GM12873 (cell line): ENCODE data around the gene TAS2R41.

Experiments used
- TF ChIP-seq, protein P1 (sequence below): IDR thresholded peaks from 2 replicates; pipeline ENCODE4 v1.5.1; 2012; ENCODE audit warnings: low read depth, mild to moderate bottlenecking, moderate library complexity, low read length, control low read depth; ENCODE audit not compliant: insufficient read depth; ENCODE audit errors: missing control alignments

The TAS2R41 gene

DNA sequence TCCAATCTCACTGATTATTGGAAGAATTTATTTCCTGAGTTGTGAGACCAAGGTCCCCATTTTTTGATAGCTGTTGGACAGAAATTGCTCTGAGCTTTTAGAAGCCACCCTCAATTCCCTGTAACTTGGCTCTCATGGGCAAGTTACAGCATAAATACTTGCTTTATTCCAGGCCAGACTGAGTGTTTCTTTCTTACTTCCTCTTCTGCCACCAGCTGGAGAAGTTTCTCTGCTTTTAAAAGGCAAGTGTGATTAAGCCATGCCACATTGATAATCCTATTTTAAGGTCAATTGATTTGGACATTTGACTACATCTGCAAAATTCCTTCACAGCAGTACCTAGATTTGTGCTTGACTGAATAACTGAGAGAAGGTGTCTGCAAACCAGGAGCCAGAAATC is 14.1 kb upstream of the TAS2R41 start:
- TF ChIP-seq, protein P1, sequence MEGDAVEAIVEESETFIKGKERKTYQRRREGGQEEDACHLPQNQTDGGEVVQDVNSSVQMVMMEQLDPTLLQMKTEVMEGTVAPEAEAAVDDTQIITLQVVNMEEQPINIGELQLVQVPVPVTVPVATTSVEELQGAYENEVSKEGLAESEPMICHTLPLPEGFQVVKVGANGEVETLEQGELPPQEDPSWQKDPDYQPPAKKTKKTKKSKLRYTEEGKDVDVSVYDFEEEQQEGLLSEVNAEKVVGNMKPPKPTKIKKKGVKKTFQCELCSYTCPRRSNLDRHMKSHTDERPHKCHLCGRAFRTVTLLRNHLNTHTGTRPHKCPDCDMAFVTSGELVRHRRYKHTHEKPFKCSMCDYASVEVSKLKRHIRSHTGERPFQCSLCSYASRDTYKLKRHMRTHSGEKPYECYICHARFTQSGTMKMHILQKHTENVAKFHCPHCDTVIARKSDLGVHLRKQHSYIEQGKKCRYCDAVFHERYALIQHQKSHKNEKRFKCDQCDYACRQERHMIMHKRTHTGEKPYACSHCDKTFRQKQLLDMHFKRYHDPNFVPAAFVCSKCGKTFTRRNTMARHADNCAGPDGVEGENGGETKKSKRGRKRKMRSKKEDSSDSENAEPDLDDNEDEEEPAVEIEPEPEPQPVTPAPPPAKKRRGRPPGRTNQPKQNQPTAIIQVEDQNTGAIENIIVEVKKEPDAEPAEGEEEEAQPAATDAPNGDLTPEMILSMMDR, result no peak

GRCh38 chr7:143463957-143464356 is 13.7 kb upstream of the TAS2R41 start:
- TF ChIP-seq, protein P1, result no peak

GRCh38 chr7:143467724-143468123 is 9.9 kb upstream of the TAS2R41 start:
- TF ChIP-seq, protein P1, result no peak

- TF ChIP-seq, protein P1, result no peak
These were observed 1.5 kb downstream of the TAS2R41 start for GRCh38 chr7:143479055-143479766.

- TF ChIP-seq, protein P1, result no peak
These were observed 2.8 kb downstream of the TAS2R41 start for GRCh38 chr7:143480501-143480900.

- TF ChIP-seq, protein P1, result no peak
These were observed 6.4 kb downstream of the TAS2R41 start for GRCh38 chr7:143484119-143484518.

GRCh38 chr7:143485094-143485493 is 7.4 kb downstream of the TAS2R41 start:
- TF ChIP-seq, protein P1, result no peak
